Fibroblast of skin of right biceps (primary cell): ENCODE data around the gene EHMT2.

Source experiments
- DNase-seq: peaks from one replicate; pipeline ENCODE4 v3.0.0-alpha.2; 2013

Gene EHMT2

GRCh38 chr6:31837369-31838113, 60.0 kb downstream of the EHMT2 start:
- no peak for DNase-seq

DNA sequence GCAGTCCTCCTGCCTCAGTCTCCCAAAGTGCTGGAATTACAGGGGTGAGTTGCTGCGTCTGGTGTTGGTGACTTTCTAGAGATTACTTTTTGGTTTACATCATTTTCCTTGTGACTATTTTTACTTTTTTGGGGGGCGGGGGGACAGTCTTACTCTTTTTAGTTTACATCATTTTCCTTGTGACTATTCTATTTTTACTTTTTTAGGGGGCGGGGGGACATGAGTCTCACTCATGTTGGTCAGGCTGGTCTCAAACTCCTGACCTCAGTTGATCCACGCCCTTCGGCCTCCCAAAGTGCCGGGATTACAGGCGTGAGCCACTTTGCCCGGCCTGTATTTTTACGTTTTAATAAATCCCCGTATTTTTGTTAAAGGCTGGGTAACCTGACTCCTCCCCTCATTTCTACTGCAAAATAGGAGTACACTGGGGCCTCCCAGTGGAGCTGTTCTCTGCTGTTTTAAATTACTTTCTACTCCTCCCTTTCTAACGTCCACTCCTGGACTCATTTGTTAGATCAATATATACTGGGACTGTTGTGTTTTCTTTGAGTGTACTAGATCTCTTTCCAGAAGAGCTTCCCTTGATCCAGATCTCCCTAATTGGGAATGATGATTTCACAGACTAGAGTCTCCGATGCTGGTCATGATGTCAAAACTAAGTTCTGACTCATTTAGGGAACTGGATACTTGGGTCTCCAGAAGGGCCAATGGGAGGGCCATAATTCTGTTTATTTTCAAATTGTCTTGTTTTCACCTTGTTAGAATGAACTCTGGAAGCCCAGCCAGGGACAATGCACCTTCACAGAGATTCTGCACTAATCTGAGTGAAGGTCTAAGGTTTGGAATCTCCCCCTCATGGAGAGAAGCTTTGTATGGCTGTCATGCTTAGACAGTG, 60.8 kb downstream of the EHMT2 start:
- DNase-seq: peak; percentile 42

- no peak for DNase-seq
These were observed 61.4 kb downstream of the EHMT2 start for GRCh38 chr6:31836047-31836473.

GRCh38 chr6:31834367-31835250, 62.9 kb downstream of the EHMT2 start:
- DNase-seq: peak; percentile 89

GRCh38 chr6:31831350-31832215, 65.9 kb downstream of the EHMT2 start:
- DNase-seq: no peak

GRCh38 chr6:31830886-31831335, 66.6 kb downstream of the EHMT2 start:
- DNase-seq: no peak
